Endometrial microvascular endothelial cells (primary cell): ENCODE data around the gene CFAP126. TPM values are rescaled to one million over a fixed set of nuclear protein-coding genes. Genes with fewer than 3 reads are reported as not detected.

Source experiments
- in situ Hi-C: cut with HindIII; loops from 2 replicates; pipeline ENCODE4 v1.10.0; 2017; ENCODE audit warnings: low sequenced_read_pairs, low pct_unique_long_range_greater_than_20kb; ENCODE audit errors: inconsistent ontology term
- total RNA-seq: library from RNA; depleted of rRNA; stranded (reverse); fragments of >200 nt; gene quantifications from one replicate; pipeline ENCODE4 v1.2.3, GENCODE V29; 2015; ENCODE audit errors: inconsistent ontology term

CFAP126 gene
- total RNA-seq, 1 donor from 2014 or later = not detected

- in situ Hi-C loops = no loop called here
These were observed 21.0 kb upstream of the CFAP126 start for GRCh38 chr1:161388639-161389038.

GRCh38 chr1:161382214-161383019 lies 14.7 kb upstream of the CFAP126 start:
- in situ Hi-C loops = no loop called here

GRCh38 chr1:161381707-161382106 lies 14.0 kb upstream of the CFAP126 start:
- in situ Hi-C loops = no loop called here

GRCh38 chr1:161379071-161379470 lies 11.4 kb upstream of the CFAP126 start:
- in situ Hi-C loops = loop anchor here (10.0 kb wide), 1 partner anchor 74 kb away; the partner anchor contains the start of gene MPZ

- in situ Hi-C loops = loop anchor here (10.0 kb wide), 1 partner anchor 73 kb away; the partner anchor contains the start of gene MPZ
These were observed 10.3 kb upstream of the CFAP126 start for GRCh38 chr1:161378014-161378413.

GRCh38 chr1:161374373-161374772 lies 6.7 kb upstream of the CFAP126 start:
- in situ Hi-C loops = loop anchor here (10.0 to 25.0 kb wide), 2 partner anchors 70 to 162 kb away; partner anchors contain the start of genes APOA2, FCER1G, MPZ and NDUFS2

- in situ Hi-C loops = loop anchor here (10.0 to 25.0 kb wide), 2 partner anchors 69 to 161 kb away; partner anchors contain the start of genes APOA2, FCER1G, MPZ and NDUFS2
These were observed 5.8 kb upstream of the CFAP126 start for GRCh38 chr1:161373442-161373841.

- in situ Hi-C loops = loop anchor here (25.0 kb wide), 1 partner anchor 153 kb away; the partner anchor contains the start of genes APOA2, FCER1G and NDUFS2
These were observed 2.5 kb downstream of the CFAP126 start for GRCh38 chr1:161365207-161365606.

GRCh38 chr1:161364332-161364731 lies 3.3 kb downstream of the CFAP126 start:
- in situ Hi-C loops = loop anchor here (25.0 kb wide), 1 partner anchor 152 kb away; the partner anchor contains the start of genes APOA2, FCER1G and NDUFS2

- in situ Hi-C loops = loop anchor here (25.0 kb wide), 1 partner anchor 147 kb away; the partner anchor contains the start of genes APOA2, FCER1G and NDUFS2
These were observed 8.4 kb downstream of the CFAP126 start for GRCh38 chr1:161359291-161359690.

GRCh38 chr1:161357073-161357472 lies 10.6 kb downstream of the CFAP126 start:
- in situ Hi-C loops = loop anchor here (25.0 kb wide), 1 partner anchor 145 kb away; the partner anchor contains the start of genes APOA2, FCER1G and NDUFS2

GRCh38 chr1:161351482-161351881 lies 16.2 kb downstream of the CFAP126 start:
- in situ Hi-C loops = loop anchor here (25.0 kb wide), 1 partner anchor 139 kb away; the partner anchor contains the start of genes APOA2, FCER1G and NDUFS2

- in situ Hi-C loops = loop anchor here (25.0 kb wide), 1 partner anchor 138 kb away; the partner anchor contains the start of genes APOA2, FCER1G and NDUFS2
These were observed 17.0 kb downstream of the CFAP126 start for GRCh38 chr1:161350671-161351070.

GRCh38 chr1:161342821-161343220 lies 24.9 kb downstream of the CFAP126 start:
- in situ Hi-C loops = no loop called here

GRCh38 chr1:161342177-161342576 lies 25.5 kb downstream of the CFAP126 start:
- in situ Hi-C loops = no loop called here

GRCh38 chr1:161335796-161336195 lies 31.9 kb downstream of the CFAP126 start:
- in situ Hi-C loops = no loop called here

- in situ Hi-C loops = no loop called here
These were observed 34.5 kb downstream of the CFAP126 start for GRCh38 chr1:161333166-161333565.

GRCh38 chr1:161330346-161330745 lies 37.3 kb downstream of the CFAP126 start:
- in situ Hi-C loops = no loop called here

- in situ Hi-C loops = no loop called here
These were observed 43.7 kb downstream of the CFAP126 start for GRCh38 chr1:161324020-161324419.
